Measurements from ENCODE around the gene EIF2AK3.

- no peak for TF ChIP-seq CTCF (IDR thresholded peaks at IDR 0.05)
- no peak for TF ChIP-seq POLR2A (IDR thresholded peaks at IDR 0.05)
These were observed 30.1 kb downstream of the EIF2AK3 start for GRCh38 chr2:88597168-88597567.
